Type B pancreatic cell (in vitro differentiated cells): ENCODE results near the gene HPS3. TPM values are rescaled to one million over a fixed set of nuclear protein-coding genes. Genes with fewer than 3 reads are reported as not detected.

Experiments
- DNase-seq: peaks from one replicate; pipeline ENCODE4 v3.0.0; 2021; ENCODE audit warnings: mixed read lengths; ENCODE audit not compliant: unreplicated experiment; ENCODE audit errors: extremely low spot score
- H3K27ac Mint-ChIP-seq: 2 replicates; pipeline ENCODE4 v1.8.0; 2021; ENCODE audit warnings: mild to moderate bottlenecking, mixed read lengths
- H3K27me3 Mint-ChIP-seq: 2 replicates; pipeline ENCODE4 v1.8.0; 2021; ENCODE audit warnings: mixed read lengths
- H3K36me3 Mint-ChIP-seq: 2 replicates; pipeline ENCODE4 v1.8.0; 2021; ENCODE audit warnings: mixed read lengths
- H3K4me1 Mint-ChIP-seq: one replicate; pipeline ENCODE4 v1.8.0; 2021; ENCODE audit warnings: mixed read lengths; ENCODE audit not compliant: unreplicated experiment
- H3K4me3 Mint-ChIP-seq: 2 replicates; pipeline ENCODE4 v1.8.0; 2021; ENCODE audit warnings: mild to moderate bottlenecking, mixed read lengths
- H3K9me3 Mint-ChIP-seq: 2 replicates; pipeline ENCODE4 v1.8.0; 2021; ENCODE audit warnings: mixed read lengths
- total RNA-seq: library from RNA; stranded (reverse); gene quantifications from 2 replicates; pipeline ENCODE4 v1.2.1, GENCODE V29; 2021; ENCODE audit warnings: low replicate concordance
- TF ChIP-seq, protein P1 (sequence below): fragments of 200-600 bp; sonication (generic); conservative IDR thresholded peaks from 2 replicates; pipeline ENCODE4 v1.5.0; 2021; ENCODE audit warnings: antibody characterized with exemption, mild to moderate bottlenecking

Gene HPS3
- total RNA-seq, 1 donor from 2014 or later, result 18.2 TPM

DNA sequence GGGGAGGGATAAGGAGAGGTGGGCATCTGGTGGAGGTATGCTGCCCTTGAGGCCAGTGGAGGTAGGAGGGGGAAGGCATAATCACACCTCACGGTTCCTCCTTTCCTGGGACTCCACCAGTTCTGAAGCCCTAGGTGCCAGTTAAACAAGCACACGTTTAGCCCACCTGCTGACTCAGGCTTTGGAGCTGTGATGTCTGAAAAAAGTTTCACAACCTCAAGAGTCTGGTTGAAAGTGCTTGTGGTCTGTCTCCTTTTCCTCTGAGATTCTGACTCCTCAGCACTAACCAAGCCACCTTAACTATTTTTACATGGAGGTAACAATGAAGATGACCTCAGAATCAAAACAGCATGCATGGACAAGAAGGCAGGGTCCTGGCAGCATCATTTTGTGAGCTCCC, 23.0 kb downstream of the HPS3 start:
- H3K27me3 Mint-ChIP-seq, result no peaks in the 10 kb centered on the region
- no peak overlapping the region for H3K4me3 Mint-ChIP-seq
- peaks cover 7% of the 10 kb centered on the region for H3K4me1 Mint-ChIP-seq
- peaks cover 24% of the 10 kb centered on the region for H3K36me3 Mint-ChIP-seq
- no peak for DNase-seq
- H3K9me3 Mint-ChIP-seq, result no peaks in the 10 kb centered on the region
- H3K27ac Mint-ChIP-seq, result peak overlapping the region; percentile 50
- TF ChIP-seq, protein P1, sequence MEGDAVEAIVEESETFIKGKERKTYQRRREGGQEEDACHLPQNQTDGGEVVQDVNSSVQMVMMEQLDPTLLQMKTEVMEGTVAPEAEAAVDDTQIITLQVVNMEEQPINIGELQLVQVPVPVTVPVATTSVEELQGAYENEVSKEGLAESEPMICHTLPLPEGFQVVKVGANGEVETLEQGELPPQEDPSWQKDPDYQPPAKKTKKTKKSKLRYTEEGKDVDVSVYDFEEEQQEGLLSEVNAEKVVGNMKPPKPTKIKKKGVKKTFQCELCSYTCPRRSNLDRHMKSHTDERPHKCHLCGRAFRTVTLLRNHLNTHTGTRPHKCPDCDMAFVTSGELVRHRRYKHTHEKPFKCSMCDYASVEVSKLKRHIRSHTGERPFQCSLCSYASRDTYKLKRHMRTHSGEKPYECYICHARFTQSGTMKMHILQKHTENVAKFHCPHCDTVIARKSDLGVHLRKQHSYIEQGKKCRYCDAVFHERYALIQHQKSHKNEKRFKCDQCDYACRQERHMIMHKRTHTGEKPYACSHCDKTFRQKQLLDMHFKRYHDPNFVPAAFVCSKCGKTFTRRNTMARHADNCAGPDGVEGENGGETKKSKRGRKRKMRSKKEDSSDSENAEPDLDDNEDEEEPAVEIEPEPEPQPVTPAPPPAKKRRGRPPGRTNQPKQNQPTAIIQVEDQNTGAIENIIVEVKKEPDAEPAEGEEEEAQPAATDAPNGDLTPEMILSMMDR, result no peak

DNA sequence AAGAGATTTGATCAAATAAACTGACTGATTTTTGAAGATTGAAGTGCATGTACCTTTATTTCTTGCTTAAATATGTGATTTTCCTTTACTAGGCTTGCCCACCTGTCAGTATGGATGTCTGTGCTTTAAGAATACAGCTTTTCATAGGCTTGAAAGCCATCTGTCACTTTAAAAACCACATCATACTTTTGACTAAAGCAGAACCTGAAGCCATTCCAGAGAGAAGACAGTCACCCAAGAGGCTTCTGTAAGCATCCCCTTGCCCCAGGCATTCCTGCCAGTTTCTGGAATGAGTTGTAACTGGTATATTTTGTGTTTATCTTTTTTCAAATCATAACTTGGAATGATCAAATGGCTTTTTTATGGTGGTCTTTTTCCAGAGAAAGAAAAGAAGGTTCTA, 24.0 kb downstream of the HPS3 start:
- peaks cover 7% of the 10 kb centered on the region for H3K4me1 Mint-ChIP-seq
- TF ChIP-seq, protein P1, result no peak
- no peak overlapping the region for H3K27ac Mint-ChIP-seq
- no peak for DNase-seq
- no peak overlapping the region for H3K4me3 Mint-ChIP-seq
- no peaks in the 10 kb centered on the region for H3K27me3 Mint-ChIP-seq
- peaks cover 26% of the 10 kb centered on the region for H3K36me3 Mint-ChIP-seq
- no peaks in the 10 kb centered on the region for H3K9me3 Mint-ChIP-seq

DNA sequence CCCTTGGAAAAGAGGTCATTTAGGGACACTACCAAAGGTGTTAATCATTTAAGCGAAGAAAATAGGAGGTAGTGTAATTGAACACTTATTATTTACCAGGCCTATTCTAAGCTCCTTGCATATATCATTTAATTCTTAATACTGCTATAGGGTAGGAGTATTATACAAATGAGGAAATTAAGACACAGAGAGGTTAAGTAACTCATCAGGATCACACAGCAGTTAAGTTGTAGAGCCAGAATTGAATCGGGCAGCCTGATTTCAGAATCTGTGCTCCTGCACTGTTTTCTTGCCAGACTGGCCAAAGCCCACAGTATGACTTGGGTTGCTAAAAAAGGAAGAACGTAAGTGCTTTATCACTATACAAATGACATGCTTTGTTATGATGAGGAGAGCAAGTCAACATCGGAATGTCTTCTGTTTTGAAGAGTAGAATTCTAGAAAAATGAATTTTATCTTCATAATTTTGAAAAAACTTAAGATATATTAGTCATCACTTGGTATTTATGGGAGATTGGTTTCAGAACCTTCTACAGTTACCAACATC, 31.4 kb downstream of the HPS3 start:
- no peak for DNase-seq
- Mint-ChIP-seq H3K4me1 (no peaks in the 10 kb centered on the region), H3K27me3 (no peaks in the 10 kb centered on the region), H3K4me3 (no peak overlapping the region), H3K9me3 (no peaks in the 10 kb centered on the region), H3K27ac (no peak overlapping the region), H3K36me3 (peaks cover 34% of the 10 kb centered on the region)
- TF ChIP-seq, protein P1, result no peak

DNA sequence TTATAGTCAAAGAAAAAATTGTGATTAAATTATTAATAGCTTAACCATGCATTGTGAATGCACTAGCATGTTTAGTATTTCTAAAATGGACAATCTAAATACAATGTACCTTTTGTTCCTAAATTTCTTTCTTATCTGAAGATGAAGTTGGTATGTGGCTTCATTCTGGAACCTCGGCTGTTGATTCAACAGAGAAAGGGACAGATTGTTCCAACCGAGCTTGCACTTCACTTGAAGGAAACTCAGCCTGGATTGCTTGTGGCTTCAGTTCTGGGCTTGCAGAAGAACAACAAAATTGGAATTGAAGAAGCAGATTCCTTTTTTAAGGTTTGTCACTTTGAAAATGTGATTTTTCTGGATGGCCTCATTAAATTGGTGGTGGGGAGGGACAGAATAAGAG, 32.6 kb downstream of the HPS3 start:
- no peaks in the 10 kb centered on the region for H3K27me3 Mint-ChIP-seq
- H3K4me1 Mint-ChIP-seq, result no peaks in the 10 kb centered on the region
- TF ChIP-seq, protein P1, result no peak
- peaks cover 28% of the 10 kb centered on the region for H3K36me3 Mint-ChIP-seq
- DNase-seq, result no peak
- H3K27ac Mint-ChIP-seq, result no peak overlapping the region
- H3K4me3 Mint-ChIP-seq, result no peak overlapping the region
- H3K9me3 Mint-ChIP-seq, result no peaks in the 10 kb centered on the region

DNA sequence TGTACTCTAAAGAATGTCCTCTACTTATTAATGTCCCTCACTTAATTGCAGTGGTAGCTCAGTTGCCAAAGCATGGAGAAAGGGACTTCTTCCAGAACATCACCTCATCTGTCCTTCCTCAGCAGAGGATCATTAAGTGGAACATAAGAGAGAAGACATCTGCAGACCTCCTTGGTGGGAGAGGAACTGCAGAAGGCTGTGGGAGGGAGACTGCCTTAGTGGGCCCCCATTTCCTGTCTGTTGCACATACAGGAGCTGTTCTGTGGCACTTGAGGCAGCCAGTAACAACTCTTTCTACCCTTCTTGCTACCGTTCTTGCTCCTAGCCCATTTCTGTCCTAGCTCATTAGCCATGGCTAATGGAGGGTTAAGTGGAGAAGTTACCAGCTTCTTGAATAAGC, 33.6 kb downstream of the HPS3 start:
- H3K27me3 Mint-ChIP-seq, result no peaks in the 10 kb centered on the region
- no peaks in the 10 kb centered on the region for H3K9me3 Mint-ChIP-seq
- no peaks in the 10 kb centered on the region for H3K4me1 Mint-ChIP-seq
- TF ChIP-seq, protein P1, result no peak
- H3K36me3 Mint-ChIP-seq, result peaks cover 29% of the 10 kb centered on the region
- DNase-seq, result no peak
- H3K4me3 Mint-ChIP-seq, result no peak overlapping the region
- H3K27ac Mint-ChIP-seq, result no peak overlapping the region

DNA sequence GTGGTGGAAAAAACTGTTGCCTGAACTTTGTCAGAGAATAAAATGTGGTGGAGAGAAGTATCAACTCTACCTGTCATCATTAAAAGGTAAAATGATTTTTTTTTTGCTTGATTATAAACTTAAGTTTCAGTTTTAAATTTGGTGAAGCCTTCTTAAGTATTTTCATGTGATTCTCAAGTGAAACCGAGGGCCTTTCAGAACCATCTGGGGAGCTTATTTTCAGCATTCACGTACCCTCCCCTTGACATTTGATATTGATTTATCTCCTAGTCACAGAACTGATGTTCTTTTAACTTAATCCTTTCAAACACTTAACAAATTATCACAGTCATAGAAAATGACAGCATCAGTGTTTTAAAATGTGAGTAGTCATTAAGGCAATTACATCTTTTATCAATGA, 38.5 kb downstream of the HPS3 start:
- Mint-ChIP-seq H3K4me1 (peaks cover 5% of the 10 kb centered on the region), H3K27me3 (no peaks in the 10 kb centered on the region), H3K9me3 (no peaks in the 10 kb centered on the region), H3K4me3 (no peak overlapping the region), H3K27ac (no peak overlapping the region), H3K36me3 (peaks cover 22% of the 10 kb centered on the region)
- TF ChIP-seq, protein P1, result no peak
- DNase-seq, result no peak
